K562 (cell line): ENCODE results near the gene XPR1. TPM values are rescaled to one million over a fixed set of nuclear protein-coding genes. Genes with fewer than 3 reads are reported as not detected.
A peak's percentile ranks its signal among the peaks of the same experiment; 100 is the strongest.

Experiments used
- CBX2 ChIP-seq: fragments of 200-600 bp; sonication (generic); IDR thresholded peaks from one replicate; pipeline ENCODE4 v1.6.1; 2012; ENCODE audit warnings: mild to moderate bottlenecking, low read length, inconsistent platforms; ENCODE audit not compliant: insufficient read depth, poor library complexity, severe bottlenecking
- CBX5 ChIP-seq: IDR thresholded peaks from 2 replicates; pipeline ENCODE4 v1.6.1; 2014; ENCODE audit warnings: low read depth, borderline replicate concordance
- CSDE1 ChIP-seq, 2 experiments: fragments of 450-650 bp; IDR thresholded peaks; 2 replicates each; pipeline ENCODE4 v1.6.1; 2016; ENCODE audit warnings: mild to moderate bottlenecking in 1 of 2
- CTBP1 ChIP-seq: fragments of 450-650 bp; IDR thresholded peaks from 2 replicates; pipeline ENCODE4 v1.6.1; 2016; ENCODE audit warnings: borderline replicate concordance
- DEAF1 ChIP-seq: fragments of 450-650 bp; formaldehyde crosslinking; IDR thresholded peaks from 2 replicates; pipeline ENCODE4 v1.4.0; 2020; ENCODE audit warnings: mild to moderate bottlenecking, moderate library complexity
- E2F1 ChIP-seq: sonication (generic); formaldehyde crosslinking; IDR thresholded peaks from 2 replicates; pipeline ENCODE4 v1.8.1; 2023; ENCODE audit warnings: mild to moderate bottlenecking, missing genetic modification reagents, moderate library complexity
- E2F6 ChIP-seq, 2 experiments: IDR thresholded peaks; 2 replicates each; pipeline ENCODE4 v1.6.1; 2011; ENCODE audit warnings: borderline replicate concordance in 1 of 2, control low read depth in 1 of 2, low read depth in 1 of 2, low read length in 1 of 2, mild to moderate bottlenecking in 1 of 2, mixed read lengths in 1 of 2, moderate library complexity in 1 of 2; ENCODE audit not compliant: insufficient read depth in 1 of 2, insufficient read length in 1 of 2, poor library complexity in 1 of 2, severe bottlenecking in 1 of 2; ENCODE audit errors: extremely low read depth in 1 of 2
- FOXP1 ChIP-seq: sonication (generic); formaldehyde crosslinking; IDR thresholded peaks from 2 replicates; pipeline ENCODE4 v1.8.0; 2022; ENCODE audit warnings: mild to moderate bottlenecking, missing genetic modification reagents
- MBD1 ChIP-seq: fragments of 250-450 bp; sonication (Bioruptor Pico); IDR thresholded peaks from 2 replicates; pipeline ENCODE4 v1.8.0; 2022; ENCODE audit warnings: inconsistent platforms
- PREB ChIP-seq: sonication (generic); formaldehyde crosslinking; IDR thresholded peaks from 2 replicates; pipeline ENCODE4 v1.8.1; 2023; ENCODE audit warnings: mild to moderate bottlenecking, missing genetic modification reagents
- RBBP5 ChIP-seq: fragments of 200-600 bp; sonication (generic); IDR thresholded peaks from 2 replicates; pipeline ENCODE4 v1.6.1; 2012; ENCODE audit warnings: borderline replicate concordance, mild to moderate bottlenecking, low read length, control low read depth, inconsistent platforms; ENCODE audit not compliant: insufficient read depth, poor library complexity, severe bottlenecking
- SFPQ ChIP-seq: fragments of 200-400 bp; formaldehyde crosslinking; IDR thresholded peaks from 2 replicates; pipeline ENCODE4 v1.6.1; 2017; ENCODE audit warnings: mild to moderate bottlenecking, low read depth, low read length, moderate library complexity
- SIN3B ChIP-seq: fragments of 450-650 bp; IDR thresholded peaks from 2 replicates; pipeline ENCODE4 v1.6.1; 2017; ENCODE audit warnings: low read depth, mild to moderate bottlenecking, moderate library complexity
- SNRNP70 ChIP-seq: fragments of 200-400 bp; formaldehyde crosslinking; optimal IDR thresholded peaks from 2 replicates; pipeline ENCODE3; 2017; ENCODE audit warnings: low read depth, low read length
- ZBTB1 ChIP-seq: sonication (generic); formaldehyde crosslinking; IDR thresholded peaks from 2 replicates; pipeline ENCODE4 v1.8.1; 2023; ENCODE audit warnings: missing genetic modification reagents, low read depth, mild to moderate bottlenecking, borderline replicate concordance
- ZNF133 ChIP-seq: fragments of 250-450 bp; sonication (Bioruptor Pico); IDR thresholded peaks from 2 replicates; pipeline ENCODE4 v1.4.0; 2020; ENCODE audit warnings: mild to moderate bottlenecking
- ZNF316 ChIP-seq: fragments of 450-650 bp; IDR thresholded peaks from 2 replicates; pipeline ENCODE4 v1.6.1; 2016
- ZNF696 ChIP-seq: fragments of 250-450 bp; sonication (Bioruptor Pico); conservative IDR thresholded peaks from 2 replicates; pipeline ENCODE4 v1.4.0; 2020; ENCODE audit warnings: mild to moderate bottlenecking, moderate library complexity
- polyA plus RNA-seq, 8 experiments: library from polyadenylated mRNA; depleted of rRNA in 4 of 8; stranded (reverse) in 5 of 8; unstranded in 3 of 8; fragments of >200 nt; fragmentation: Nextera tagmentation in 2 of 8; fragmentation: Illumina TruSeq in 1 of 8; extraction: Ambion mirVana in 2 of 8; extraction: Trizol in 1 of 8; gene quantifications; 2 replicates each; pipeline versions ENCODE4 v1.2.1 to v1.2.3, GENCODE V29; 2011 to 2014; ENCODE audit warnings: inconsistent platforms in 1 of 8, missing spikeins in 1 of 8
- total RNA-seq, 7 experiments: library from RNA; depleted of rRNA in 6 of 7; stranded (reverse); fragments of >200 nt in 6 of 7; fragmentation: Illumina TruSeq in 2 of 7; extraction: Trizol in 2 of 7; gene quantifications; 2 replicates each; pipeline versions ENCODE4 v1.2.1 to v1.2.3, GENCODE V29; 2011 to 2021; ENCODE audit warnings: low replicate concordance in 1 of 7

Gene XPR1
- total and polyA plus RNA-seq, 9 of the 15 experiments (the other 6 are each of a cell fraction or from before 2014, with no cell fraction given), result 3.0 to 66.2 (median 38.6) TPM

GRCh38 chr1:180863158-180863775, 231.4 kb downstream of the XPR1 start (continued):
- no peak for TF ChIP-seq SFPQ
- no peak for TF ChIP-seq FOXP1 (CRISPR knock-in tag)
- TF ChIP-seq SNRNP70, result no peak
- TF ChIP-seq E2F1, result 0 out of 2 replicates have a peak, but pooled peaks have one; percentile 41
- no peak for TF ChIP-seq ZBTB1 (CRISPR knock-in tag)
- 0 out of 2 replicates have a peak, but pooled peaks have one; percentile 20 for TF ChIP-seq MBD1 (CRISPR knock-in tag)
- TF ChIP-seq CTBP1, result no peak
- no peak for TF ChIP-seq E2F6 (IDR thresholded peaks at IDR 0.05; ENCODE audit: borderline replicate concordance in 1 of 2, extremely low read depth in 1 of 2, insufficient read depth in 1 of 2, insufficient read length in 1 of 2, low read depth in 1 of 2, low read length in 1 of 2, poor library complexity in 1 of 2, severe bottlenecking in 1 of 2)
- TF ChIP-seq CSDE1 (IDR thresholded peaks at IDR 0.05), result no peak
- no peak for TF ChIP-seq RBBP5
- no peak for TF ChIP-seq CBX2
- TF ChIP-seq CBX5, result no peak
- no peak for TF ChIP-seq ZNF133
- TF ChIP-seq SIN3B, result 0 out of 2 replicates have a peak, but pooled peaks have one; percentile 23
- 0 out of 2 replicates have a peak, but pooled peaks have one; percentile 4 for TF ChIP-seq ZNF696 (CRISPR knock-in tag)
- TF ChIP-seq ZNF316, result no peak
- TF ChIP-seq PREB (CRISPR knock-in tag), result no peak
- peak; percentile 97 for TF ChIP-seq DEAF1 (CRISPR knock-in tag)
